CD4-positive, alpha-beta T cell treated with Interleukin-15 for 4 hours (primary cell): ENCODE measurements around the gene AXIN2.

Source experiments
- DNase-seq: peaks from one replicate; pipeline ENCODE4 v3.0.0-alpha.2; 2020; ENCODE audit warnings: low spot score

The AXIN2 gene

GRCh38 chr17:65561452-65562205 is at the start of gene AXIN2:
TSS of gene AXIN2 (minus strand) at chr17:65561648. CDS start at chr17:65558620, 3,028 bp downstream.
- DNase-seq, result peak; percentile 86

- DNase-seq, result no peak
Observed at GRCh38 chr17:65609749-65610148, 48.3 kb upstream of the AXIN2 start.

GRCh38 chr17:65609286-65609685 is 47.8 kb upstream of the AXIN2 start:
- no peak for DNase-seq

- no peak for DNase-seq
Observed at GRCh38 chr17:65604070-65604469, 42.6 kb upstream of the AXIN2 start.

- DNase-seq, result no peak
Observed at GRCh38 chr17:65601881-65602280, 40.4 kb upstream of the AXIN2 start.

- no peak for DNase-seq
Observed at GRCh38 chr17:65601145-65601544, 39.7 kb upstream of the AXIN2 start.

GRCh38 chr17:65600518-65600917 is 39.1 kb upstream of the AXIN2 start:
- DNase-seq, result no peak

- no peak for DNase-seq
Observed at GRCh38 chr17:65599650-65600049, 38.2 kb upstream of the AXIN2 start.

GRCh38 chr17:65598746-65599145 is 37.3 kb upstream of the AXIN2 start:
- no peak for DNase-seq

GRCh38 chr17:65595071-65595656 is 33.7 kb upstream of the AXIN2 start:
- no peak for DNase-seq

GRCh38 chr17:65593855-65594845 is 32.7 kb upstream of the AXIN2 start:
- DNase-seq, result no peak

GRCh38 chr17:65593092-65593854 is 31.8 kb upstream of the AXIN2 start:
- no peak for DNase-seq

- no peak for DNase-seq
Observed at GRCh38 chr17:65592125-65592965, 30.9 kb upstream of the AXIN2 start.

- DNase-seq, result no peak
Observed at GRCh38 chr17:65589321-65589720, 27.9 kb upstream of the AXIN2 start.

- DNase-seq, result no peak
Observed at GRCh38 chr17:65588181-65588808, 26.8 kb upstream of the AXIN2 start.

GRCh38 chr17:65587534-65588180 is 26.2 kb upstream of the AXIN2 start:
- no peak for DNase-seq

- DNase-seq, result no peak
Observed at GRCh38 chr17:65586899-65587298, 25.5 kb upstream of the AXIN2 start.

- DNase-seq, result no peak
Observed at GRCh38 chr17:65584604-65585521, 23.4 kb upstream of the AXIN2 start.
